Measurements from ENCODE around the gene PRICKLE4. TPM values are rescaled to one million over a fixed set of nuclear protein-coding genes. Genes with fewer than 3 reads are reported as not detected.

Gene PRICKLE4
- total RNA-seq, 1 donor from 2014 or later, result 0.88 TPM

- intact Hi-C loops (cut with micrococcal nuclease), result no loop called here
- Histone ChIP-seq H3K27me3 (ENCODE audit: low read depth) (no peaks in the 10 kb centered on the region), H3K4me1 (peaks cover 32% of the 10 kb centered on the region)
Observed at GRCh38 chr6:41736800-41737555, 43.6 kb upstream of the PRICKLE4 start.

GRCh38 chr6:41737591-41738130 is 42.9 kb upstream of the PRICKLE4 start:
- H3K4me3 ChIP-seq, result no peak overlapping the region
- no peak overlapping the region for H3K27ac ChIP-seq (replicated peaks)
- H3K4me1 ChIP-seq, result peaks cover 25% of the 10 kb centered on the region
- TF ChIP-seq CTCF (IDR thresholded peaks at IDR 0.05; ENCODE audit: borderline replicate concordance), result no peak
- no peaks in the 10 kb centered on the region for H3K9me3 ChIP-seq (replicated peaks)
- intact Hi-C loops (cut with micrococcal nuclease), result no loop called here
- no peaks in the 10 kb centered on the region for H3K27me3 ChIP-seq (ENCODE audit: low read depth)
- no peak for DNase-seq
- H3K36me3 ChIP-seq, result no peaks in the 10 kb centered on the region

More at GRCh38 chr6:41736800-41737555, 43.6 kb upstream of the PRICKLE4 start:
- no peak overlapping the region for H3K4me3 ChIP-seq
- H3K9me3 ChIP-seq (replicated peaks), result no peaks in the 10 kb centered on the region
- no peak for TF ChIP-seq CTCF (IDR thresholded peaks at IDR 0.05; ENCODE audit: borderline replicate concordance)
- no peak overlapping the region for H3K27ac ChIP-seq (replicated peaks)
- no peaks in the 10 kb centered on the region for H3K36me3 ChIP-seq
- DNase-seq, result no peak

- Histone ChIP-seq H3K4me3 (no peak overlapping the region), H3K9me3 (replicated peaks) (no peaks in the 10 kb centered on the region), H3K27me3 (ENCODE audit: low read depth) (no peaks in the 10 kb centered on the region), H3K36me3 (no peaks in the 10 kb centered on the region), H3K27ac (replicated peaks) (no peak overlapping the region), H3K4me1 (peaks cover 12% of the 10 kb centered on the region)
- no peak for DNase-seq
- no peak for TF ChIP-seq CTCF (IDR thresholded peaks at IDR 0.05; ENCODE audit: borderline replicate concordance)
- intact Hi-C loops (cut with micrococcal nuclease), result no loop called here
Observed at GRCh38 chr6:41739041-41739440, 41.5 kb upstream of the PRICKLE4 start.

GRCh38 chr6:41740366-41741162 is 40.0 kb upstream of the PRICKLE4 start:
- H3K27me3 ChIP-seq (ENCODE audit: low read depth), result no peaks in the 10 kb centered on the region
- DNase-seq, result no peak
- H3K27ac ChIP-seq (replicated peaks), result no peak overlapping the region
- no peak overlapping the region for H3K4me3 ChIP-seq
- intact Hi-C loops (cut with micrococcal nuclease), result no loop called here
- no peak for TF ChIP-seq CTCF (IDR thresholded peaks at IDR 0.05; ENCODE audit: borderline replicate concordance)
- peaks cover 6% of the 10 kb centered on the region for H3K4me1 ChIP-seq
- H3K36me3 ChIP-seq, result no peaks in the 10 kb centered on the region
- no peaks in the 10 kb centered on the region for H3K9me3 ChIP-seq (replicated peaks)

- Histone ChIP-seq H3K4me1 (no peaks in the 10 kb centered on the region), H3K36me3 (no peaks in the 10 kb centered on the region), H3K4me3 (no peak overlapping the region), H3K27ac (replicated peaks) (peak overlapping the region; percentile 23), H3K27me3 (ENCODE audit: low read depth) (no peaks in the 10 kb centered on the region), H3K9me3 (replicated peaks) (no peaks in the 10 kb centered on the region)
- intact Hi-C loops (cut with micrococcal nuclease), result no loop called here
- TF ChIP-seq CTCF (IDR thresholded peaks at IDR 0.05; ENCODE audit: borderline replicate concordance), result no peak
- no peak for DNase-seq
Observed at GRCh38 chr6:41741625-41742490, 38.7 kb upstream of the PRICKLE4 start.

Measured in left ventricle myocardium inferior (tissue), 1 donor.